Cardiac septum (tissue), 1 donor: ENCODE results near the gene BCAS3. TPM values are rescaled to one million over a fixed set of nuclear protein-coding genes. Genes with fewer than 3 reads are reported as not detected.

Experiments used
- DNase-seq: peaks from one replicate; pipeline ENCODE4 v3.0.0-alpha.2; 2020; ENCODE audit warnings: low spot score
- intact Hi-C: fragments of 100-400 bp; cut with DNase I; formaldehyde crosslinking; loops from one replicate; pipeline ENCODE4 v1.14.0; 2022
- total RNA-seq: library from RNA; stranded (reverse); fragmentation: NEBNext Ultra II Directional; extraction: Animal tissue kit (Norgen Biotek cat#: 25700); gene quantifications from one replicate; pipeline ENCODE4 v1.2.1, GENCODE V29; 2021
- donor health status: DM: no; HTN: no; CAD: no.

BCAS3 gene
- total RNA-seq, 1 donor from 2014 or later: 14.8 TPM

GRCh38 chr17:61073131-61073530 is 395.5 kb downstream of the BCAS3 start:
- intact Hi-C loops: no loop called here
- no peak for DNase-seq

GRCh38 chr17:61073799-61074513 is 396.3 kb downstream of the BCAS3 start:
- DNase-seq: no peak
- intact Hi-C loops: no loop called here

GRCh38 chr17:61075988-61076387 is 398.3 kb downstream of the BCAS3 start:
- intact Hi-C loops: no loop called here

GRCh38 chr17:61076621-61077031 is 399.0 kb downstream of the BCAS3 start:
- intact Hi-C loops: no loop called here
- no peak for DNase-seq

More at GRCh38 chr17:61075988-61076387, 398.3 kb downstream of the BCAS3 start:
- DNase-seq: no peak

- no peak for DNase-seq
- intact Hi-C loops: no loop called here
These were observed 404.3 kb downstream of the BCAS3 start for GRCh38 chr17:61081959-61082358.

- DNase-seq: no peak
- intact Hi-C loops: no loop called here
These were observed 406.6 kb downstream of the BCAS3 start for GRCh38 chr17:61084260-61084659.

- no peak for DNase-seq
- intact Hi-C loops: no loop called here
These were observed 409.4 kb downstream of the BCAS3 start for GRCh38 chr17:61087024-61087423.

GRCh38 chr17:61088556-61088955 is 410.9 kb downstream of the BCAS3 start:
- intact Hi-C loops: no loop called here
- DNase-seq: no peak

- no peak for DNase-seq
- intact Hi-C loops: no loop called here
These were observed 413.4 kb downstream of the BCAS3 start for GRCh38 chr17:61091096-61091495.

GRCh38 chr17:61097781-61098180 is 420.1 kb downstream of the BCAS3 start:
- intact Hi-C loops: no loop called here
- DNase-seq: no peak

GRCh38 chr17:61106354-61106753 is 428.7 kb downstream of the BCAS3 start:
- no peak for DNase-seq
- intact Hi-C loops: no loop called here

- intact Hi-C loops: no loop called here
- no peak for DNase-seq
These were observed 438.9 kb downstream of the BCAS3 start for GRCh38 chr17:61116577-61116976.

GRCh38 chr17:61117983-61118382 is 440.3 kb downstream of the BCAS3 start:
- no peak for DNase-seq
- intact Hi-C loops: no loop called here

GRCh38 chr17:61118871-61119270 is 441.2 kb downstream of the BCAS3 start:
- DNase-seq: no peak
- intact Hi-C loops: no loop called here

- intact Hi-C loops: no loop called here
These were observed 444.8 kb downstream of the BCAS3 start for GRCh38 chr17:61122326-61122913.

GRCh38 chr17:61124562-61124961 is 446.9 kb downstream of the BCAS3 start:
- intact Hi-C loops: no loop called here
- DNase-seq: no peak

More at GRCh38 chr17:61122326-61122913, 444.8 kb downstream of the BCAS3 start:
- no peak for DNase-seq

GRCh38 chr17:61126473-61127249 is 449.0 kb downstream of the BCAS3 start:
- no peak for DNase-seq
- intact Hi-C loops: no loop called here

- intact Hi-C loops: no loop called here
- DNase-seq: no peak
These were observed 450.3 kb downstream of the BCAS3 start for GRCh38 chr17:61127960-61128359.

GRCh38 chr17:61128661-61129115 is 451.0 kb downstream of the BCAS3 start:
- no peak for DNase-seq
- intact Hi-C loops: no loop called here
